HepG2 (cell line): ENCODE data around the gene C1QB. TPM values are rescaled to one million over a fixed set of nuclear protein-coding genes. Genes with fewer than 3 reads are reported as not detected.

Experiments used
- ATAC-seq: fragments of 200-7000 bp; cut with Tn5 transposase; 3 replicates; pipeline ENCODE4 v1.9.1; 2020; ENCODE audit warnings: mild to moderate bottlenecking, moderate library complexity
- BruUV-seq: library from RNA; stranded (reverse); fragments of 400-500 nt; replicated peaks from 2 replicates; lab custom pipeline; 2021; lab: Mats Ljungman, UMichigan
- CTCF ChIA-PET: fragments of 300-600 bp; formaldehyde crosslinking; extraction: SDS; loops from one replicate; lab custom pipeline; 2021; ENCODE audit warnings: low total read pairs, inconsistent platforms, low intra/inter-chr PET ratio; lab: Yijun Ruan, JAX
- POLR2A ChIA-PET: fragments of 350-600 bp; sonication (Branson Sonifier 250); formaldehyde crosslinking; loops from one replicate; lab custom pipeline; 2020; ENCODE audit warnings: antibody characterized with exemption, inconsistent platforms; lab: Yijun Ruan, JAX
- DNase-seq: peaks from one replicate; pipeline ENCODE4 v3.0.0-alpha.2; 2015; ENCODE audit warnings: low spot score
- FAIRE-seq: peaks from 3 replicates; lab custom pipeline; 2011; peaks lifted over from hg19 to GRCh38; lab: Jason Lieb, UNC
- H2AFZ ChIP-seq: one replicate; pipeline ENCODE4 v1.6.1; 2011; ENCODE audit warnings: low read length, inconsistent platforms
- H3K27ac ChIP-seq: fragments of 300-600 bp; 3 replicates; pipeline ENCODE4 v1.8.0; 2011; ENCODE audit warnings: mixed run types, mild to moderate bottlenecking, mixed read lengths, low read length, inconsistent platforms; ENCODE audit not compliant: insufficient read depth; ENCODE audit errors: extremely low read length
- H3K27me3 ChIP-seq, 2 experiments: fragments of 200-600 bp in 1 of 2; 2 replicates in 1 of 2; 3 replicates in 1 of 2; pipeline versions ENCODE4 v1.6.0 to v1.8.0; 2011; ENCODE audit warnings: low read length in 2 of 2, mild to moderate bottlenecking in 2 of 2, moderate library complexity in 2 of 2, inconsistent platforms in 1 of 2; ENCODE audit not compliant: insufficient read depth in 2 of 2, control insufficient read depth in 1 of 2
- H3K36me3 ChIP-seq, 2 experiments: fragments of 200-600 bp in 1 of 2; replicated peaks in 1 of 2; 2 replicates in 1 of 2; 3 replicates in 1 of 2; pipeline versions ENCODE4 v1.5.1 to v1.8.0; 2011; ENCODE audit warnings: low read length in 2 of 2, inconsistent platforms in 1 of 2; ENCODE audit not compliant: insufficient read depth in 2 of 2, control insufficient read depth in 1 of 2
- H3K4me1 ChIP-seq: 2 replicates; pipeline ENCODE4 v1.5.1; 2012; ENCODE audit warnings: low read length, inconsistent platforms; ENCODE audit not compliant: insufficient read depth
- H3K4me2 ChIP-seq: 2 replicates; pipeline ENCODE4 v1.6.0; 2011; ENCODE audit warnings: low read depth, low read length, inconsistent platforms
- H3K4me3 ChIP-seq, 3 experiments: fragments of 200-600 bp in 1 of 3; sonication (generic), shearing (Covaris generic) in 1 of 3; replicated peaks in 1 of 3; 2 replicates each; pipeline ENCODE4 v1.5.1; 2011 to 2016; ENCODE audit warnings: low read length in 3 of 3, inconsistent platforms in 2 of 3, low read depth in 2 of 3, mild to moderate bottlenecking in 2 of 3, control low read depth in 1 of 3, mixed read lengths in 1 of 3; ENCODE audit not compliant: insufficient read depth in 1 of 3
- H3K79me2 ChIP-seq: one replicate; pipeline ENCODE4 v1.6.1; 2011; ENCODE audit warnings: low read length, inconsistent platforms; ENCODE audit not compliant: insufficient read depth
- H3K9ac ChIP-seq: 2 replicates; pipeline ENCODE4 v1.6.0; 2011; ENCODE audit warnings: mild to moderate bottlenecking, low read depth, low read length, inconsistent platforms; ENCODE audit not compliant: insufficient read depth
- H3K9me3 ChIP-seq: 2 replicates; pipeline ENCODE4 v1.5.1; 2012; ENCODE audit warnings: mild to moderate bottlenecking, low read length
- H4K20me1 ChIP-seq: 2 replicates; pipeline ENCODE4 v1.6.0; 2011; ENCODE audit warnings: inconsistent platforms, mild to moderate bottlenecking, low read length, moderate library complexity; ENCODE audit not compliant: insufficient read depth
- CEBPB ChIP-seq: IDR thresholded peaks from 2 replicates; pipeline ENCODE4 v1.6.1; 2011; ENCODE audit warnings: low read depth, low read length, improper control_type of control experiment, borderline replicate concordance
- DPF2 ChIP-seq: sonication (generic); formaldehyde crosslinking; IDR thresholded peaks from 2 replicates; pipeline ENCODE4 v1.4.0; 2020; ENCODE audit warnings: mild to moderate bottlenecking, low read depth, missing genetic modification reagents, borderline replicate concordance
- EEA1 ChIP-seq: sonication (generic); formaldehyde crosslinking; IDR thresholded peaks from 2 replicates; pipeline ENCODE4 v1.5.1; 2020; ENCODE audit warnings: mild to moderate bottlenecking, missing genetic modification reagents, borderline replicate concordance
- MLLT10 ChIP-seq: sonication (generic); formaldehyde crosslinking; IDR thresholded peaks from 2 replicates; pipeline ENCODE4 v1.4.0; 2020; ENCODE audit warnings: missing genetic modification reagents
- PAX8 ChIP-seq: sonication (generic); formaldehyde crosslinking; IDR thresholded peaks from 2 replicates; pipeline ENCODE4 v1.8.0; 2022; ENCODE audit warnings: mild to moderate bottlenecking, missing genetic modification reagents, borderline replicate concordance
- SMAD1 ChIP-seq: sonication (generic); formaldehyde crosslinking; IDR thresholded peaks from 2 replicates; pipeline ENCODE4 v1.4.0; 2020; ENCODE audit warnings: missing genetic modification reagents, low read depth, mild to moderate bottlenecking, borderline replicate concordance
- TCF12 ChIP-seq, 2 experiments: fragments of 450-650 bp in 1 of 2; sonication (generic) in 1 of 2; formaldehyde crosslinking in 1 of 2; IDR thresholded peaks; 2 replicates each; pipeline versions ENCODE4 v1.6.1 to v1.8.0; 2017 to 2022; ENCODE audit warnings: antibody characterized with exemption in 1 of 2, mild to moderate bottlenecking in 1 of 2, missing genetic modification reagents in 1 of 2, moderate library complexity in 1 of 2
- TRIM22 ChIP-seq: fragments of 450-650 bp; IDR thresholded peaks from 2 replicates; pipeline ENCODE4 v1.6.1; 2017
- ZBTB7B ChIP-seq: sonication (generic); formaldehyde crosslinking; IDR thresholded peaks from 2 replicates; pipeline ENCODE4 v1.4.0; 2020; ENCODE audit warnings: missing genetic modification reagents
- ZMYM4 ChIP-seq: sonication (generic); formaldehyde crosslinking; IDR thresholded peaks from 2 replicates; pipeline ENCODE4 v1.8.1; 2023; ENCODE audit warnings: mild to moderate bottlenecking, missing genetic modification reagents
- ZNF274 ChIP-seq: sonication (generic); formaldehyde crosslinking; IDR thresholded peaks from 2 replicates; pipeline ENCODE4 v1.5.1; 2020; ENCODE audit warnings: mild to moderate bottlenecking, missing genetic modification reagents
- ZNF44 ChIP-seq: sonication (generic); formaldehyde crosslinking; IDR thresholded peaks from 2 replicates; pipeline ENCODE4 v1.5.1; 2020; ENCODE audit warnings: mild to moderate bottlenecking, missing genetic modification reagents
- ZNF564 ChIP-seq: sonication (generic); formaldehyde crosslinking; IDR thresholded peaks from 2 replicates; pipeline ENCODE4 v1.8.1; 2023; ENCODE audit warnings: mild to moderate bottlenecking, missing genetic modification reagents
- ZNF629 ChIP-seq: sonication (generic); formaldehyde crosslinking; conservative IDR thresholded peaks from 2 replicates; pipeline ENCODE4 v1.5.0; 2020; ENCODE audit warnings: missing genetic modification reagents
- ZNF672 ChIP-seq: sonication (generic); formaldehyde crosslinking; IDR thresholded peaks from 2 replicates; pipeline ENCODE4 v1.8.1; 2022; ENCODE audit warnings: missing genetic modification reagents
- ZNF800 ChIP-seq: sonication (generic); formaldehyde crosslinking; IDR thresholded peaks from 2 replicates; pipeline ENCODE4 v1.4.0; 2020; ENCODE audit warnings: missing genetic modification reagents
- WGBS: methylation state at CpG from one replicate; pipeline ENCODE4 v1.1.6; 2017; ENCODE audit warnings: low lambda C conversion rate; 5-methylcytosine and 5-hydroxymethylcytosine counted together
- in situ Hi-C: cut with HindIII; loops from 2 replicates; pipeline ENCODE4 v1.10.0; 2017; ENCODE audit warnings: low pct_unique_long_range_greater_than_20kb; ENCODE audit not compliant: extremely low pct_ligation_motif_present
- intact Hi-C: fragments of 100-400 bp; cut with micrococcal nuclease; formaldehyde crosslinking; loops from one replicate; pipeline ENCODE4 v1.10.0; 2022; ENCODE audit not compliant: unreplicated experiment
- polyA plus RNA-seq, 8 experiments: library from polyadenylated mRNA; depleted of rRNA in 3 of 8; stranded (reverse) in 7 of 8; unstranded in 1 of 8; fragments of >200 nt; fragmentation: Illumina TruSeq in 4 of 8; extraction: Trizol in 4 of 8; gene quantifications; 2 replicates each; pipeline versions ENCODE4 v1.2.1 to v1.2.3, GENCODE V29; 2011 to 2016; ENCODE audit warnings: low read depth in 4 of 8, missing spikeins in 1 of 8, mixed read lengths in 1 of 8; ENCODE audit not compliant: insufficient read depth in 1 of 8
- total RNA-seq, 5 experiments: library from RNA; depleted of rRNA; stranded (reverse); fragments of >200 nt; fragmentation: Illumina TruSeq; extraction: Trizol; gene quantifications; 2 replicates each; pipeline ENCODE4 v1.2.3, GENCODE V29; 2016; ENCODE audit warnings: low read depth in 1 of 5
- TF ChIP-seq, protein P1 (sequence below): sonication (generic); formaldehyde crosslinking; IDR thresholded peaks from 2 replicates; pipeline ENCODE4 v1.9.0; 2021; ENCODE audit warnings: missing genetic modification reagents, borderline replicate concordance

Gene C1QB
- total and polyA plus RNA-seq, 2 of the 13 experiments (the other 11 are each of a cell fraction or from before 2014, with no cell fraction given), result not detected

GRCh38 chr1:22681556-22682276 lies 28.7 kb downstream of the C1QB start:
- CTCF ChIA-PET, result no interaction called here
- H3K4me2 ChIP-seq, result no peak overlapping the region
- H3K9ac ChIP-seq, result no peak overlapping the region
- no peak overlapping the region for H2AFZ ChIP-seq
- no peak for FAIRE-seq
- no peaks in the 10 kb centered on the region for H4K20me1 ChIP-seq
- in situ Hi-C loops (no loop called here), intact Hi-C loops (no loop called here)
- ATAC-seq, result no peak
- BruUV-seq, result no TSS peak
- 0 out of 2 replicates have a peak, but pooled peaks cover 5% of the 10 kb centered on the region for H3K4me1 ChIP-seq
- no peaks in the 10 kb centered on the region for H3K9me3 ChIP-seq
- H3K27ac ChIP-seq, result no peak overlapping the region
- H3K27me3 ChIP-seq, result peaks cover 0 to 4% of the 10 kb centered on the region in 2 experiments; a peak in 1 of 5 replicates
- 48% methylated on average over 14 of the region's 15 CpGs for WGBS
- DNase-seq, result no peak
- TF ChIP-seq TRIM22 (no peak), PAX8 (no peak), ZNF564 (CRISPR knock-in tag) (no peak), ZNF629 (CRISPR knock-in tag) (no peak), ZNF274 (no peak), TCF12 (IDR thresholded peaks at IDR 0.05) (no peak), TCF12 (CRISPR knock-in tag; IDR thresholded peaks at IDR 0.05) (no peak), ZNF672 (CRISPR knock-in tag) (no peak), MLLT10 (CRISPR knock-in tag) (no peak), ZMYM4 (no peak), ZNF800 (no peak), CEBPB (no peak), DPF2 (CRISPR knock-in tag) (no peak), EEA1 (no peak), ZNF44 (no peak), SMAD1 (CRISPR knock-in tag) (no peak), ZBTB7B (CRISPR knock-in tag) (no peak)
- TF ChIP-seq, protein P1, sequence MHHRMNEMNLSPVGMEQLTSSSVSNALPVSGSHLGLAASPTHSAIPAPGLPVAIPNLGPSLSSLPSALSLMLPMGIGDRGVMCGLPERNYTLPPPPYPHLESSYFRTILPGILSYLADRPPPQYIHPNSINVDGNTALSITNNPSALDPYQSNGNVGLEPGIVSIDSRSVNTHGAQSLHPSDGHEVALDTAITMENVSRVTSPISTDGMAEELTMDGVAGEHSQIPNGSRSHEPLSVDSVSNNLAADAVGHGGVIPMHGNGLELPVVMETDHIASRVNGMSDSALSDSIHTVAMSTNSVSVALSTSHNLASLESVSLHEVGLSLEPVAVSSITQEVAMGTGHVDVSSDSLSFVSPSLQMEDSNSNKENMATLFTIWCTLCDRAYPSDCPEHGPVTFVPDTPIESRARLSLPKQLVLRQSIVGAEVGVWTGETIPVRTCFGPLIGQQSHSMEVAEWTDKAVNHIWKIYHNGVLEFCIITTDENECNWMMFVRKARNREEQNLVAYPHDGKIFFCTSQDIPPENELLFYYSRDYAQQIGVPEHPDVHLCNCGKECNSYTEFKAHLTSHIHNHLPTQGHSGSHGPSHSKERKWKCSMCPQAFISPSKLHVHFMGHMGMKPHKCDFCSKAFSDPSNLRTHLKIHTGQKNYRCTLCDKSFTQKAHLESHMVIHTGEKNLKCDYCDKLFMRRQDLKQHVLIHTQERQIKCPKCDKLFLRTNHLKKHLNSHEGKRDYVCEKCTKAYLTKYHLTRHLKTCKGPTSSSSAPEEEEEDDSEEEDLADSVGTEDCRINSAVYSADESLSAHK, result no peak
- TF ChIP-seq, all 625 proteins: peak for 0
- Histone ChIP-seq H3K79me2 (no peaks in the 10 kb centered on the region), H3K4me3 (no peak overlapping the region), H3K36me3 (no peaks in the 10 kb centered on the region)
- POLR2A ChIA-PET, result no interaction called here
